Heart right ventricle (tissue), 16 donors: Measurements from ENCODE around the gene CBX2. TPM values are rescaled to one million over a fixed set of nuclear protein-coding genes. Genes with fewer than 3 reads are reported as not detected.

ENCODE experiments used
- ATAC-seq, 8 donors: fragments of 200-7000 bp; cut with Tn5 transposase; one replicate each; pipeline ENCODE4 v1.9.1; 2020; ENCODE audit warnings: mild to moderate bottlenecking in 8 of 8, moderate library complexity in 8 of 8, moderate number of reproducible peaks in 1 of 8
- DNase-seq, 2 donors: peaks; one replicate each; pipeline ENCODE4 v3.0.0-alpha.2; 2020
- H3K27ac ChIP-seq, 10 donors: fragments of 200-600 bp; sonication (generic) in 2 of 10; one replicate each; pipeline versions ENCODE4 v1.5.0 to v1.8.0; 2020 to 2022; ENCODE audit warnings: mild to moderate bottlenecking in 3 of 10
- H3K27me3 ChIP-seq, 7 donors: fragments of 200-600 bp; one replicate each; pipeline ENCODE4 v1.8.0; 2021 to 2022; ENCODE audit warnings: mild to moderate bottlenecking in 2 of 7
- H3K36me3 ChIP-seq, 9 donors: fragments of 200-600 bp; sonication (generic) in 1 of 9; one replicate each; pipeline versions ENCODE4 v1.5.0 to v1.8.0; 2020 to 2022; ENCODE audit warnings: mild to moderate bottlenecking in 2 of 9
- H3K4me1 ChIP-seq, 9 donors: fragments of 200-600 bp; sonication (generic) in 1 of 9; one replicate each; pipeline versions ENCODE4 v1.5.0 to v1.8.0; 2020 to 2022; ENCODE audit warnings: mild to moderate bottlenecking in 4 of 9
- H3K4me3 ChIP-seq, 10 donors: fragments of 200-600 bp; sonication (generic) in 2 of 10; one replicate each; pipeline versions ENCODE4 v1.5.0 to v1.8.0; 2020 to 2022; ENCODE audit warnings: mild to moderate bottlenecking in 7 of 10, moderate library complexity in 2 of 10
- H3K9me3 ChIP-seq, 11 donors: fragments of 200-600 bp in 10 of 11; sonication (generic) in 2 of 11; one replicate each; pipeline versions ENCODE4 v1.5.0 to v1.8.0; 2013 to 2022; ENCODE audit warnings: mild to moderate bottlenecking in 2 of 11, control low read depth in 1 of 11, moderate library complexity in 1 of 11
- CTCF ChIP-seq, 9 donors: fragments of 200-600 bp; sonication (generic) in 2 of 9; IDR thresholded peaks; one replicate each; pipeline versions ENCODE4 v1.5.0 to v1.8.0; 2021 to 2022; ENCODE audit warnings: antibody characterized with exemption in 9 of 9, mild to moderate bottlenecking in 5 of 9, moderate library complexity in 1 of 9
- WGBS, 2 donors: extraction: QIAGEN DNeasy Blood & Tissue Kit; methylation state at CpG; one replicate each; pipeline ENCODE4 v1.1.7; 2013; ENCODE audit warnings: inconsistent platforms in 1 of 2; 5-methylcytosine and 5-hydroxymethylcytosine counted together
- intact Hi-C, 10 donors: fragments of 100-400 bp; cut with DNase I; formaldehyde crosslinking; loops; one replicate each; pipeline versions ENCODE4 v1.11.1 to v1.14.2; 2022
- polyA plus RNA-seq, 2 donors: library from polyadenylated mRNA; stranded (reverse); fragments of 200-250 nt; gene quantifications; one replicate each; pipeline ENCODE4 v1.2.3, GENCODE V29; 2013
- total RNA-seq, 10 donors: library from RNA; stranded (reverse); fragmentation: NEBNext Ultra II Directional in 3 of 10; extraction: Animal tissue kit (Norgen Biotek cat#: 25700) in 3 of 10; gene quantifications; one replicate each; pipeline versions ENCODE4 v1.2.1 to v1.2.4, GENCODE V29; 2021 to 2023
- donor health status: Arrhythmogenic right ventricular cardiomyopathy.
- donor health status: ischemic (EF 13 %, LVEDD 7.1; RV severe dilation, severe dysfunction).
- donor health status: healthy with polysubstance abuse.
- donor health status: DM: no; HTN: yes; CAD: no.
- donor health status: DM: no; HTN: no; CAD: no.
- donor health status: ischemic (EF 25% LVEDD 6.9; RV normal size, moderate dysfunction).
- donor health status: ischemic (EF 25% LVEDD 5.7; RV mildly dilated, moderate dysfunction).
- donor health status: healthy.
- donor health status: DM: yes; HTN: yes; CAD: no.
- donor health status: Ischemic cardiomyopathy.
- donor health status: ischemic (EF 35%, LVEDD 5.7; RV mildly dilated, moderate dysfunction).
- donor health status: nonischemic (EF 11% LVEDD 7.7; RV severe dilation, severe dysfunction).
- donor health status: DM: yes; HTN: yes; CAD: no.
- donor health status: PGD.
- donor health status: ischemic (EF 29% LVEDD 5.4; RV normal size, mild dysfunction).
- donor health status: nonischemic (EF 23%, LVEDD 6.1; RV moderate dilation, normal function).

CBX2 gene
- total and polyA plus RNA-seq, 12 donors, result 1.5 to 7.1 (median 2.9) TPM

GRCh38 chr17:79785017-79785899 lies 7.3 kb downstream of the CBX2 start:
- WGBS, 2 donors, result 97 to 98% methylated on average over 17 of the region's 17 CpGs
- peaks cover 0 to 21% (median 0%) of the 10 kb centered on the region in 9 donors for H3K36me3 ChIP-seq
- peaks cover 12 to 57% (median 53%) of the 10 kb centered on the region in 7 donors for H3K27me3 ChIP-seq
- H3K27ac ChIP-seq, result no peak overlapping the region
- intact Hi-C loops, result loop anchor here (5.0 to 10.0 kb wide), 8 partner anchors 38 to 207 kb away; no protein-coding TSS in a partner anchor
- no peak overlapping the region for H3K4me3 ChIP-seq
- no peak for TF ChIP-seq CTCF (IDR thresholded peaks at IDR 0.05)
- DNase-seq, result no peak
- ATAC-seq, result no peak
- H3K9me3 ChIP-seq, result no peaks in the 10 kb centered on the region
- peaks cover 5 to 36% (median 14%) of the 10 kb centered on the region in 9 donors for H3K4me1 ChIP-seq

- Histone ChIP-seq H3K27me3 (peaks cover 21 to 66% (median 62%) of the 10 kb centered on the region in 7 donors), H3K9me3 (no peaks in the 10 kb centered on the region), H3K27ac (peak overlapping the region in 1 of 10 donors; percentile 34), H3K36me3 (peaks cover 0 to 21% (median 0%) of the 10 kb centered on the region in 9 donors), H3K4me1 (peaks cover 9 to 38% (median 23%) of the 10 kb centered on the region in 9 donors), H3K4me3 (no peak overlapping the region)
- 62 to 74% methylated on average over 15 of the region's 15 CpGs for WGBS, 2 donors
- DNase-seq (no peak), ATAC-seq (peak; percentile 20 to 82 (median 47))
- intact Hi-C loops, result loop anchor here (5.0 to 10.0 kb wide), 8 partner anchors 39 to 206 kb away; no protein-coding TSS in a partner anchor
- no peak for TF ChIP-seq CTCF (IDR thresholded peaks at IDR 0.05)
These were observed 8.2 kb downstream of the CBX2 start for GRCh38 chr17:79785900-79786810.

GRCh38 chr17:79786930-79787643 lies 9.1 kb downstream of the CBX2 start:
- no peak for DNase-seq
- WGBS, 2 donors, result 86 to 91% methylated on average over 12 of the region's 12 CpGs

More at GRCh38 chr17:79786930-79787643, 9.1 kb downstream of the CBX2 start:
- H3K9me3 ChIP-seq, result no peaks in the 10 kb centered on the region
- TF ChIP-seq CTCF (IDR thresholded peaks at IDR 0.05), result no peak
- H3K36me3 ChIP-seq, result peaks cover 0 to 21% (median 0%) of the 10 kb centered on the region in 9 donors
- no peak for ATAC-seq
- H3K4me3 ChIP-seq, result no peak overlapping the region
- no peak overlapping the region for H3K27ac ChIP-seq
- intact Hi-C loops, result loop anchor here (5.0 to 10.0 kb wide), 8 partner anchors 40 to 205 kb away; no protein-coding TSS in a partner anchor
- peaks cover 9 to 40% (median 32%) of the 10 kb centered on the region in 9 donors for H3K4me1 ChIP-seq
- peaks cover 25 to 74% (median 68%) of the 10 kb centered on the region in 7 donors for H3K27me3 ChIP-seq
